Activated CD8-positive, alpha-beta memory T cell treated with anti-CD3 and anti-CD28 coated beads, Interleukin-2, amount 50 U/mL, for 1 hour (primary cell): ENCODE data around the gene HCRT.
"Not testable (repeated sequence)": the region's sequence is repeated elsewhere in the genome, so short reads cannot be mapped to it uniquely, and the experiment has no call there.

ENCODE experiments used
- DNase-seq: peaks from one replicate; pipeline ENCODE4 v3.0.0-alpha.2; 2020; ENCODE audit errors: extremely low read depth

Gene HCRT

GRCh38 chr17:42179911-42180410 is 5.3 kb downstream of the HCRT start:
- DNase-seq: no peak

GRCh38 chr17:42179335-42179734 is 5.9 kb downstream of the HCRT start:
- no peak for DNase-seq

- no peak for DNase-seq
Measured at GRCh38 chr17:42178817-42179216, 6.4 kb downstream of the HCRT start.

GRCh38 chr17:42177684-42178083 is 7.6 kb downstream of the HCRT start:
- no peak for DNase-seq

GRCh38 chr17:42174126-42174783 is 11.0 kb downstream of the HCRT start:
- no peak for DNase-seq

GRCh38 chr17:42171831-42172230 is 13.4 kb downstream of the HCRT start:
- no peak for DNase-seq

- DNase-seq: no peak
Measured at GRCh38 chr17:42169351-42169750, 15.9 kb downstream of the HCRT start.

- no peak for DNase-seq
Measured at GRCh38 chr17:42167807-42168206, 17.4 kb downstream of the HCRT start.

GRCh38 chr17:42166196-42166763 is 19.0 kb downstream of the HCRT start:
- DNase-seq: no peak

- DNase-seq: no peak
Measured at GRCh38 chr17:42165751-42166150, 19.5 kb downstream of the HCRT start.

GRCh38 chr17:42163696-42164407 is 21.4 kb downstream of the HCRT start:
- DNase-seq: no peak

GRCh38 chr17:42163113-42163512 is 22.1 kb downstream of the HCRT start:
- DNase-seq: no peak

GRCh38 chr17:42160531-42160910 is 24.7 kb downstream of the HCRT start:
- DNase-seq: no peak

GRCh38 chr17:42159796-42160530 is 25.3 kb downstream of the HCRT start:
- DNase-seq: no peak

GRCh38 chr17:42155614-42156045 is 29.6 kb downstream of the HCRT start:
- DNase-seq: no peak

- no peak for DNase-seq
Measured at GRCh38 chr17:42153919-42154742, 31.1 kb downstream of the HCRT start.

GRCh38 chr17:42146911-42147607 is 38.2 kb downstream of the HCRT start:
- no peak for DNase-seq

GRCh38 chr17:42143138-42143537 is 42.1 kb downstream of the HCRT start:
- not testable (repeated sequence) for DNase-seq

GRCh38 chr17:42142371-42142896 is 42.8 kb downstream of the HCRT start:
- no peak for DNase-seq

- no peak for DNase-seq
Measured at GRCh38 chr17:42141382-42141781, 43.9 kb downstream of the HCRT start.
